ENCODE data around the gene TPCN2.

TPCN2 gene

DNA sequence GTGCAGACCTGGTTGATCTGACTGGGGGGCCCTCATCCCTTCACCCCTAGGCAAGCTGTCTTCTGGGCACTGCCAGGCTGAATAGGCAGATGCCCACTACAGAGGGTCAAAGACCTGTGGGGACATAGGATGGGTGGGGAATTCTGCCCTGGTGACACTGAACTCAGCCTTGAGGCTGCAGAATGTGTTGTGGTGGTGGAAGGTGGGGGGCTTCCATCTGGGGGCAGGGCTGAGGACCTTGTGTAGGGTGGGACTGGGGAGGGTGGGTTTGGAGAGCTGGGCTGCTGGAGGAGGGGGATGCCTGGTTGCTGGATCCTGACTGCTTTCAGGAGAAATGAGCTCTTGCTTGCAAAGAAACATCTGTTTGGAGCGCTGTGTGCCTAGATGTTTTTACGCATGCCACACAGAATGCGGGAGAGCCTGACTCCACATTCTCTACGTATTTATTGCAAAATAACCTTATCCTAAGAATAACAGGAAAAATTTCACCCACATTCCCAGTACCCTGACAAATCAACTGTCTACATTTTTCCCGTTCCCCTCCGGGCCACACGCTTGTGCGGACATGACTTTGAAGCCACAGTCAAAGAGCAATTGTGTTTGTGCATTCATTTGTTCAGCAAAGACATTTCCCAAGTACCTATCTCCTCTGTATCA, 125.3 kb downstream of the TPCN2 start:
- no peak overlapping the region for H3K27ac ChIP-seq (ENCODE audit: low read depth, low read length)
- H3K27me3 ChIP-seq (ENCODE audit: control insufficient read depth in 5 of 5, insufficient read depth in 4 of 5, low read length in 5 of 5) = peaks cover 0 to 8% (median 4%) of the 10 kb centered on the region in 5 donors
- H3K9me3 ChIP-seq (ENCODE audit: control insufficient read depth in 5 of 5, low read length in 5 of 5) = peaks cover 0 to 19% (median 15%) of the 10 kb centered on the region in 5 donors
- no peak overlapping the region for H3K4me3 ChIP-seq (ENCODE audit: low read depth in 1 of 5, low read length in 5 of 5)
- no peaks in the 10 kb centered on the region for H3K4me1 ChIP-seq (ENCODE audit: control insufficient read depth in 5 of 5, insufficient read depth in 5 of 5, low read length in 5 of 5)
- H3K9ac ChIP-seq (ENCODE audit: low read length in 5 of 5) = no peak overlapping the region
- no peaks in the 10 kb centered on the region for H3K36me3 ChIP-seq (ENCODE audit: control insufficient read depth in 5 of 5, insufficient read depth in 5 of 5, low read length in 5 of 5)

DNA sequence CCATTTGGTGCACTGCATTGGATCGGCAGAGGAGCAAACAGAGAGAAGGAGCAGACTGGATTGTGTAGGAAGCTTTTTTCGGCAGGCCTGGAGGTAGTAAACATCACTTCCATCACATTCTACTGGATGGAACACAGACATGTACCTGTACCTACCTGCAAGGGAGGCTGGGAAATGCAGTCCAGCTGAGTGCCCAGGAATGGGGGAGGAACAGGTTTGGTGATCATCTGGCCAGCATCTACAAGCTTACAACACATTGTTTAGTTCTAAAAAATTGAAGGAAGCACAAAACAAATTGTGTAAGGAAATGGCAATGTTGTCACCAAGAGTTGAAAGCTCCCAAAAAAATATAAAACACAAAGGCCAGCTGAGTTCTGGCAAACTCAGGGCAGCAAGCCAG, 126.1 kb downstream of the TPCN2 start:
- Histone ChIP-seq H3K27me3 (ENCODE audit: control insufficient read depth in 5 of 5, insufficient read depth in 4 of 5, low read length in 5 of 5) (peaks cover 0 to 10% (median 4%) of the 10 kb centered on the region in 5 donors), H3K27ac (ENCODE audit: low read depth, low read length) (no peak overlapping the region), H3K9ac (ENCODE audit: low read length in 5 of 5) (no peak overlapping the region), H3K36me3 (ENCODE audit: control insufficient read depth in 5 of 5, insufficient read depth in 5 of 5, low read length in 5 of 5) (no peaks in the 10 kb centered on the region), H3K9me3 (ENCODE audit: control insufficient read depth in 5 of 5, low read length in 5 of 5) (peaks cover 0 to 15% (median 13%) of the 10 kb centered on the region in 5 donors), H3K4me3 (ENCODE audit: low read depth in 1 of 5, low read length in 5 of 5) (no peak overlapping the region), H3K4me1 (ENCODE audit: control insufficient read depth in 5 of 5, insufficient read depth in 5 of 5, low read length in 5 of 5) (no peaks in the 10 kb centered on the region)

DNA sequence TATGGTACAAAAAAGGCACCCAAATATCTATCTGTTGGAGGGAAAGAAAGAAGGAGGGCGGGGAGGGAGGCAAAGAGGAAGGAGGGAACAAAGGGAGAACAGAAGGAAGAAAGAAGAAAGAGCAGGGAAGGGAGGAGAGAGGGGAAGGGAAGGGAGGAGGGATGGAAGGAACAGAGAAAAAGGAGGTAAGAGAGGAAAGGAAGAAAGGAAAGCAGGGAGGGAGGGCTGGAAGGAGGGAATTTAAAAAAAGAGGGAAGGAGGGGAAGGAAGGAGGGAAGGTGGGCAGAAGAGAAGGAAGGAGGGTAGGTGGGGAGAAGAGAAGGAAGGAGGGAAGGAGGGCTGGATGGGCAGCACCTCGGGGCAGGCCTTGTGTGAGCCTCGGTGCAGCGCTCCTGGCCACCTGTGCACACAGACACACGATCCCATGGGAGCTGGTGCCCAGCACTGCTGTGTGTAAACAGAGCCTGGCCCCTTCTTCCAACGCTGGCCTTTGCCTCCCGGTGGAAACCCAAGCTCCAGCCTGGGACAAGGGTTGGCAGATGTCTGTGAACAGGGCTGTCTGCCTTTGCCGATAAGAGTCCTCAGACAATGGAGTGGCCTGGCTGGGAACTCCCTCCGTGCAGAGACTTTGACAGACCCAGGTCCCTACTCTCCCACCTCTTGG, 130.2 kb downstream of the TPCN2 start:
- no peaks in the 10 kb centered on the region for H3K36me3 ChIP-seq (ENCODE audit: control insufficient read depth in 5 of 5, insufficient read depth in 5 of 5, low read length in 5 of 5)
- no peak overlapping the region for H3K27ac ChIP-seq (ENCODE audit: low read depth, low read length)
- no peak overlapping the region for H3K9ac ChIP-seq (ENCODE audit: low read length in 5 of 5)
- no peaks in the 10 kb centered on the region for H3K4me1 ChIP-seq (ENCODE audit: control insufficient read depth in 5 of 5, insufficient read depth in 5 of 5, low read length in 5 of 5)
- H3K4me3 ChIP-seq (ENCODE audit: low read depth in 1 of 5, low read length in 5 of 5) = no peak overlapping the region
- peaks cover 0 to 15% (median 4%) of the 10 kb centered on the region in 5 donors for H3K27me3 ChIP-seq (ENCODE audit: control insufficient read depth in 5 of 5, insufficient read depth in 4 of 5, low read length in 5 of 5)
- peaks cover 0 to 25% (median 15%) of the 10 kb centered on the region in 5 donors for H3K9me3 ChIP-seq (ENCODE audit: control insufficient read depth in 5 of 5, low read length in 5 of 5)

DNA sequence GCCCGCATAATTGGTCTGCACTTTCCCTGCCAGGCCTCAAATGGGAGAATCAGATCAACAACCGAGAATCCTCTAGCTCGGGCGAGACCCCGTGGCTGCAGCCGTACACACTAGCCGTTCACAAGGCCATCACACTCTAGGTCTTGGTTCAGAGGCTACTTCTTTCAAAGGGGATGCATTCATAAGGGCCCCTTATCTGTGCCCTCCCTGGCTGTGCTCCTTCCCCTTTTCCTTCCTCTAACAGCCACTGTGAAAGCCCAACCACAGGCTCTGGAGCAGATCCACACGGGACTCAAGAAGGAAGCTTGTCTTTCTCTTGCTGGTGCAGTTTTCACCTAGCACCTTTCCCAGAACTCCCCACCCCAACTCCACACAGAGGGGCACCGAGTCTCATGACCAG, 131.5 kb downstream of the TPCN2 start:
- Histone ChIP-seq H3K4me3 (ENCODE audit: low read depth in 1 of 5, low read length in 5 of 5) (no peak overlapping the region), H3K27me3 (ENCODE audit: control insufficient read depth in 5 of 5, insufficient read depth in 4 of 5, low read length in 5 of 5) (peaks cover 0 to 15% (median 3%) of the 10 kb centered on the region in 5 donors), H3K4me1 (ENCODE audit: control insufficient read depth in 5 of 5, insufficient read depth in 5 of 5, low read length in 5 of 5) (no peaks in the 10 kb centered on the region), H3K9ac (ENCODE audit: low read length in 5 of 5) (no peak overlapping the region), H3K27ac (ENCODE audit: low read depth, low read length) (no peak overlapping the region), H3K9me3 (ENCODE audit: control insufficient read depth in 5 of 5, low read length in 5 of 5) (peaks cover 0 to 15% (median 10%) of the 10 kb centered on the region in 5 donors), H3K36me3 (ENCODE audit: control insufficient read depth in 5 of 5, insufficient read depth in 5 of 5, low read length in 5 of 5) (no peaks in the 10 kb centered on the region)

DNA sequence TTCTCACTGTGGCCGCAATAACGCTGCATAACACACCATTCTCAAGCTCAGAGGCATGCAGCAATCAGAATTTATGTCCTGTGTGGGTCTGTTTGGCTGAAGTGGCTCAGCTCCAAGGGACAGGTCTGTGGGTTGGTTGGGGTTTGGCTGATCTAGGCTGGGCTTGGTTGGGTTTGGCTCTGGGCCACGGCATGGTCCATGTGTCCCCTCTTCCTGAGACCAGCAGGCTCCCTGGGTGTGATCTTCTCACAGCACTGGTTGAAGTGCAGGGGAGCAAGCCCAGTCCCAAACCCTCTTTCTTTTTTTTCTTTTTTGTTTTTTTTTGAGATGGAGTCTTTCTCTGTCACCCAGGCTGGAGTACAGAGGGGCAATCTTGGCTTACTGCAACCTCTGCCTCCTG, 132.0 kb downstream of the TPCN2 start:
- H3K36me3 ChIP-seq (ENCODE audit: control insufficient read depth in 5 of 5, insufficient read depth in 5 of 5, low read length in 5 of 5) = no peaks in the 10 kb centered on the region
- H3K4me1 ChIP-seq (ENCODE audit: control insufficient read depth in 5 of 5, insufficient read depth in 5 of 5, low read length in 5 of 5) = no peaks in the 10 kb centered on the region
- peaks cover 0 to 10% (median 5%) of the 10 kb centered on the region in 5 donors for H3K9me3 ChIP-seq (ENCODE audit: control insufficient read depth in 5 of 5, low read length in 5 of 5)
- H3K4me3 ChIP-seq (ENCODE audit: low read depth in 1 of 5, low read length in 5 of 5) = no peak overlapping the region
- peaks cover 0 to 15% (median 0%) of the 10 kb centered on the region in 5 donors for H3K27me3 ChIP-seq (ENCODE audit: control insufficient read depth in 5 of 5, insufficient read depth in 4 of 5, low read length in 5 of 5)
- no peak overlapping the region for H3K27ac ChIP-seq (ENCODE audit: low read depth, low read length)
- no peak overlapping the region for H3K9ac ChIP-seq (ENCODE audit: low read length in 5 of 5)

DNA sequence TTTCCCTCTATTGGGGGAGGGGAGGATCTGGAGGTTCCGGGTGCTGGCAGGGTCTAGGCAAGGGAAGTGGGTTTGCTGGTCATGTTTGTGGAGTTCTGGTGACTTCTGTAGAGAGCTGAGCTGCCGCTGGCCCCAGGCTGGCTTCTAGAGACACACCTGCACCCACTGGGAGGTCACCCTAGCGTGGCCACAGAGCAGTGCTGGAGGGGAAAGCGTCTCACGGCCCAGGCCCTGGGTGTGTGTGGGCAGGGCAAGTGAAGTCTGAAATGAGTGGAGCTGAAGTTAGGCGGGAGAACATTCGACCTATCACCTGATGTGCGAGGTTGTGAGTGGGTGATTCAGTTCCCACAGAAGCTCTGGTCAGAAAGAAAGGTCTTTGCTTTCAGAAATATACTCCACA, 134.9 kb downstream of the TPCN2 start:
- no peak overlapping the region for H3K27ac ChIP-seq (ENCODE audit: low read depth, low read length)
- no peak overlapping the region for H3K9ac ChIP-seq (ENCODE audit: low read length in 5 of 5)
- H3K27me3 ChIP-seq (ENCODE audit: control insufficient read depth in 5 of 5, insufficient read depth in 4 of 5, low read length in 5 of 5) = peaks cover 11 to 24% (median 12%) of the 10 kb centered on the region in 5 donors
- no peak overlapping the region for H3K4me3 ChIP-seq (ENCODE audit: low read depth in 1 of 5, low read length in 5 of 5)
- no peaks in the 10 kb centered on the region for H3K36me3 ChIP-seq (ENCODE audit: control insufficient read depth in 5 of 5, insufficient read depth in 5 of 5, low read length in 5 of 5)
- H3K9me3 ChIP-seq (ENCODE audit: control insufficient read depth in 5 of 5, low read length in 5 of 5) = peaks cover 1 to 29% (median 17%) of the 10 kb centered on the region in 5 donors
- H3K4me1 ChIP-seq (ENCODE audit: control insufficient read depth in 5 of 5, insufficient read depth in 5 of 5, low read length in 5 of 5) = no peaks in the 10 kb centered on the region

Data from subcutaneous abdominal adipose tissue (tissue), 5 donors.